HG03103 (cell line): ENCODE measurements around the gene ULBP1.
"Not testable (repeated sequence)": the region's sequence is repeated elsewhere in the genome, so short reads cannot be mapped to it uniquely, and the experiment has no call there.

Experiments
- ATAC-seq: cut with Tn5 transposase; IDR thresholded peaks from one replicate; pipeline ENCODE4 v1.9.1; 2021; ENCODE audit warnings: low read depth; ENCODE audit not compliant: unreplicated experiment

ULBP1 gene

GRCh38 chr6:150003599-150003998, 39.9 kb downstream of the ULBP1 start:
- not testable (repeated sequence) for ATAC-seq

- peak; percentile 18 for ATAC-seq
Measured at GRCh38 chr6:150004101-150004782, 40.5 kb downstream of the ULBP1 start.

DNA sequence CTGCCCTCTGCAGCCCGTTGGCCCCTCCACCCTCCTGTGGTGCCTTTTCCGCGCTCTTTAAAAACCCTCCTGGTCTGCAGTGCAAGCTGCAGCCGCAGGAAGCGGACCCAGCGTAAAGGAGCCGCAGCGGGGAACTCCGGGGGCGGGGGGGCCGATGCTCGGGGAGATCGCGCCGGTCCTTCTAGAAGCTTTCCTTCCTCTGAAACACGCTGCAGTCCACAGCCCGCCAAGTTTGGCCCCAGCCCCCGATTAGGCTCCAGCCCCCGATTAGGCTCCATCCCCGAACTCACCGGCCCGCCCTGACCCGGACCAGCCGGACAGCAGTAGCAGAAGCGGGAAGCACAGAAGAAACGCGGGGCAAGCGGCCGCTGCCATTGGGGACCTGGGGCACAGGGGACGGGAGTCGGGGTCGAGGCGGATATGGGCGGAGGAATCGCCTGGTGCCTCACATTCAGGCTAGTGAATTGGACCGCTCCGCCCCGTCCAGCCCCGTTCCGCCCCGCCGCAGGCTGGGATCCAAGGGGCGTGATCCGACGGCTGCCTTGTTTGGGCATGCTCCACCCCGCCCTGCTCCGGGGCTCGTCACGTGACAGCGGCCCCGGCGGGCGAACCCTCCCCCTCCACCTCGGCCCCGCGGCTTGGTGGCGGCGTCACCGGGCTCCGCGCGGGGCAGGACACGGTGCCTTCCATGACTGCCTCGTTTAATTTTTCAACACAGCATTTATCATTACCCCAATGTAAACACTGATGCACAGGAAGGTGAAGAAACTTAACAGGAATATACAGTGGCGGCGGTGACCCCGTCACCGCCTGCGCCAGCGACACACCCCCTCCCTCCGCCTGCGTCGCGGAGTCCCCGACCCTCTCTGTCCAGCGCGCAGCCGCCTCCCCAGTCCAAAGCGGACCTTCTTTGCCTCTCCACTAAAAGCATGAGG, 41.3 kb downstream of the ULBP1 start:
- peak; percentile 49 for ATAC-seq

GRCh38 chr6:150005761-150006651, 42.3 kb downstream of the ULBP1 start:
- ATAC-seq: no peak

DNA sequence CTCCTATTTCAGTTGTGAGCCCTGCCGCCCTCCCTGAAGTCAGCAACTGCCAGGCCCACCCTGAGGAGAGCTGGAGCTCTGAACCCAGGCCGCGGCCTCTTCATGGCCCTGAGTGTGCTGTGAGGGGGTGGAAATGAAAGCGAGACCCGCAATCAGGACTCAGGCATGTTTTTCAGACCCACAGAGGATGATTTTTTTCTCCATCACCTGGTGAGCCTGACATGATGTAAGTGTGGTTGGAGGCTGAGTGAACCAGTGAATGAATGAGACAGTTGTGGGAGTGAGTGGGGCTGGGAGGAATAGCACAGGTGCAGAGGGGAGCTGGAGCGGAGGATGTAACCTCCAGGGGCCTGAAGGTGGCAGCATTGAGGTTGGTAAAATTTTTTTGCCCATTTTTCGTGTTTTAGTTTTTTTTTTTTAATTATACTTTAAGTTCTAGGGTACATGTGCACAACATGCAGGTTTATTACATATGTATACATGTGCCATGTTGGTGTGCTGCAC, 43.3 kb downstream of the ULBP1 start:
- no peak for ATAC-seq

GRCh38 chr6:150008588-150008987, 44.8 kb downstream of the ULBP1 start:
- no peak for ATAC-seq

GRCh38 chr6:150012846-150013784, 49.4 kb downstream of the ULBP1 start:
- ATAC-seq: not testable (repeated sequence)

- ATAC-seq: not testable (repeated sequence)
Measured at GRCh38 chr6:150013785-150014622, 50.3 kb downstream of the ULBP1 start.

DNA sequence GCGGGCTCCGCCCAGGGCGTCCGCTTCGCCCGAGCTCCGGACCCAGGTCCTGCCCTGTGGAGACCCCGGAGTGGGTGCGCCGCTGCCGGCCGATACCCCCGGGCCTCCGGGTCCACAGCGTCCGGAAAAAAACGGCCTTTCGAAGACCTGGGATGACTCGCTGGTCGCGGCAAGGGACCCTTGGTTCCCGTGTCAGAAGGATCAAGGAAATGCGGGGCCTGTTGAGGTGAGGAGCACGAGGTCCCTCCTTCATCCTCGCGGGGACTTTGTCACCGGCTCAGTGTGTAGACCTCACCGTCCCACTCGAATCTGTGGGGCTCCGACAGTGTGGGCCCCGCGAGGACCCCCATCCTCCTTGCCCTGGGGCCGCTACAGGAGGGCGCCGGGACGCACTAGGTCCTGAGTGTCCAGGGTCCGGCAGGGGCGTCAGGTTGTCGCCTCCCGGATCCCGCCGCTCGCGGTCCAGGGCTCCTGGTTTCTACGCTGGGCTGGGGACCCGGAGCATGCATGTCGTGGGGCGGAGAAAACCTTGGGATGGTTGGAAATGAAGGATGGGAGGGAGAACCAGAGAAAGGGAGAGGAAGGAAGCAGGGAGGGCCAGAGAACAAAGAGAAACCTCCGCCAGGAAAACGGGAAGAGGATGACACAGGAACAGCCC, 51.0 kb downstream of the ULBP1 start:
- ATAC-seq: not testable (repeated sequence)

DNA sequence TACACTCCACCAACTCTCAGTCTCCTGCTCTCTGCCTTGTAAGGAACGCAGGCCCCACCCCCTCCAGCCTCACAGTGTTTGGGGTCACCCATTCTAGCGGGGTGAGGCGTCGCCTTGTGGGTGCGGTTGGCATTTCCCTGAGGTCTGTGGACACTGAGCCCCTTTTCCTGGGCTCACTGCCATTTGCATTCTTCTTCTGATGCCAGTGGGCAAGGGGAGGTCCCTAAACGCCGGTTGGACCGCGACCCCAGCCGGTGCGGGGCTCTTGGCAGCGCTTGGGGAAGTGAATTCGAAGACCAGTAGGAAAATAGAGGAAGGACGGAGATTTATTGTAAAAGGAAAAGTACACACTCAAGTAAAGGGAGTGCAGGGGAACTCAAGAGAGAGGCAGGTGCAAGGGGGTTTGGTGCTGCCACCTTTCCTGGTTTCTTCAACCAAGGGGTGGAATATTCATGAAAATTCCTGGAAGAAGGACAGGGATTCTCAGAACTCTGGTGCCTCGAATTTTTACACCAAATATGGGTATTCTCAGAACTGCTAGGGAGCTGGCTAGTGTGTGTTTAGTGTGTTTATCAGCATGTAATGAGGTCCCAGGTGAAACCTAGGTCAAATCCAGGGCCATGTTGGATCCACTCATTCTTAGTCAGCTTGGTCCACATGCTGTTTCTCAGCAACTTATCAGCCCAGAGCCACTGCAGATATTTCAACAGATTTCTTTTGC, 51.7 kb downstream of the ULBP1 start:
- ATAC-seq: not testable (repeated sequence)

DNA sequence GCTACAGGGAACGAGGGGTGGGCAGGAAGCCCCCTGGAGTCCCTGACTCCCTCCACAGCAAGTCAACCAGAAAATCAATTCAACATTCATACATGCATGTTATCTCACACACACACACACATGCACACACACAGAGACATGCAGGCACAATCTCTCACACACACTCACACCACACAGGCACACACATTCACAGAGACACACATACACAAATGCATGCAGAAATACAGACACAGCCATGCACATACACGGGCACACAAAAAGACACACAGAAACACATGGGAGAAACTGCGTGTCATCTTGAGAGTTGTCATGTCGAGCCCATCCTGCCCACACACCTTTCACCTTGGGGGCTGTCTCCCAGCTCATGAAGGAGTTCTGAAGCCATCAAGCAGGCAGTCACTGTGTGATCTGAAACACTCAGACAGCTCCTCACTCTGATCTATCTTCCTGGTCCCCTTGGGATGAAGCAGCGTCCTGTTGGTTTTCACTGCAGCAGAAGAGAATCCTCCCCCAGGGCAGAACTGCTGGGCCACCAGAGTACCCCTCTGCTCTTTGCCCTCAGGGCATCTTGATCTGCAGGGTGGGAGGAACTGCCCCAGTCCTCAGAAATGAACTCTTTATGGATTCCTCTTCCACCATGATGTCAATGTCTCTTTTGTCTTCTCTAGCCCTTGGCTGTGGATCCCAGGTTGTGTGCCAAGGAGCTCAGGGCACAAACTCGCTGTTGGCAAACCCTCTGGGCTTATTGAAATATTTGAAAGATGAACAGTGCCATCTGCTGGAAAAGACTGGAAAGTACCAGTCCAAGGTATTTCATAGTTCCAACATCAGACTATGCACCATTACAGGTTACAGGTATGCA, 52.8 kb downstream of the ULBP1 start:
- no peak for ATAC-seq

GRCh38 chr6:150017186-150017521, 53.4 kb downstream of the ULBP1 start:
- not testable (repeated sequence) for ATAC-seq

GRCh38 chr6:150018846-150019580, 55.3 kb downstream of the ULBP1 start:
- ATAC-seq: no peak

GRCh38 chr6:150021870-150022269, 58.1 kb downstream of the ULBP1 start:
- ATAC-seq: not testable (repeated sequence)
